Nephron progenitor cell (in vitro differentiated cells): ENCODE measurements around the gene TCF19.

Experiments used
- DNase-seq: peaks from one replicate; pipeline ENCODE4 v3.0.0; 2021
- H3K27ac Mint-ChIP-seq: 2 replicates; pipeline ENCODE4 v1.8.0; 2021; ENCODE audit warnings: mild to moderate bottlenecking, moderate library complexity, mixed read lengths
- H3K27me3 Mint-ChIP-seq: 2 replicates; pipeline ENCODE4 v1.8.0; 2021; ENCODE audit warnings: mild to moderate bottlenecking, low read depth, mixed read lengths; ENCODE audit not compliant: poor library complexity
- H3K36me3 Mint-ChIP-seq: 2 replicates; pipeline ENCODE4 v1.8.0; 2021; ENCODE audit warnings: low read depth, mixed read lengths
- H3K4me1 Mint-ChIP-seq: 2 replicates; pipeline ENCODE4 v1.8.0; 2021; ENCODE audit warnings: mixed read lengths
- H3K4me3 Mint-ChIP-seq: 2 replicates; pipeline ENCODE4 v1.8.0; 2021; ENCODE audit warnings: mild to moderate bottlenecking, moderate library complexity, mixed read lengths
- H3K9me3 Mint-ChIP-seq: 2 replicates; pipeline ENCODE4 v1.8.0; 2021; ENCODE audit warnings: mild to moderate bottlenecking, moderate library complexity, mixed read lengths
- TF ChIP-seq, protein P1 (sequence below): fragments of 200-600 bp; sonication (generic); IDR thresholded peaks from 2 replicates; pipeline ENCODE4 v1.5.0; 2021; ENCODE audit warnings: antibody characterized with exemption

The TCF19 gene

GRCh38 chr6:31120151-31120915, 38.1 kb upstream of the TCF19 start, which contains the start of gene CDSN:
TSS of gene CDSN (minus strand) at chr6:31120446. CDS start at chr6:31120419, 27 bp downstream.
- Mint-ChIP-seq H3K4me1 (peaks cover 32% of the 10 kb centered on the region), H3K27ac (peak within 1 kb of the TSS; percentile 46), H3K27me3 (peaks cover 6% of the 10 kb centered on the region), H3K9me3 (no peaks in the 10 kb centered on the region), H3K36me3 (no peaks in the 10 kb centered on the region), H3K4me3 (no peak within 1 kb of the TSS)
- no peak for DNase-seq
- TF ChIP-seq, protein P1, sequence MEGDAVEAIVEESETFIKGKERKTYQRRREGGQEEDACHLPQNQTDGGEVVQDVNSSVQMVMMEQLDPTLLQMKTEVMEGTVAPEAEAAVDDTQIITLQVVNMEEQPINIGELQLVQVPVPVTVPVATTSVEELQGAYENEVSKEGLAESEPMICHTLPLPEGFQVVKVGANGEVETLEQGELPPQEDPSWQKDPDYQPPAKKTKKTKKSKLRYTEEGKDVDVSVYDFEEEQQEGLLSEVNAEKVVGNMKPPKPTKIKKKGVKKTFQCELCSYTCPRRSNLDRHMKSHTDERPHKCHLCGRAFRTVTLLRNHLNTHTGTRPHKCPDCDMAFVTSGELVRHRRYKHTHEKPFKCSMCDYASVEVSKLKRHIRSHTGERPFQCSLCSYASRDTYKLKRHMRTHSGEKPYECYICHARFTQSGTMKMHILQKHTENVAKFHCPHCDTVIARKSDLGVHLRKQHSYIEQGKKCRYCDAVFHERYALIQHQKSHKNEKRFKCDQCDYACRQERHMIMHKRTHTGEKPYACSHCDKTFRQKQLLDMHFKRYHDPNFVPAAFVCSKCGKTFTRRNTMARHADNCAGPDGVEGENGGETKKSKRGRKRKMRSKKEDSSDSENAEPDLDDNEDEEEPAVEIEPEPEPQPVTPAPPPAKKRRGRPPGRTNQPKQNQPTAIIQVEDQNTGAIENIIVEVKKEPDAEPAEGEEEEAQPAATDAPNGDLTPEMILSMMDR = no peak

DNA sequence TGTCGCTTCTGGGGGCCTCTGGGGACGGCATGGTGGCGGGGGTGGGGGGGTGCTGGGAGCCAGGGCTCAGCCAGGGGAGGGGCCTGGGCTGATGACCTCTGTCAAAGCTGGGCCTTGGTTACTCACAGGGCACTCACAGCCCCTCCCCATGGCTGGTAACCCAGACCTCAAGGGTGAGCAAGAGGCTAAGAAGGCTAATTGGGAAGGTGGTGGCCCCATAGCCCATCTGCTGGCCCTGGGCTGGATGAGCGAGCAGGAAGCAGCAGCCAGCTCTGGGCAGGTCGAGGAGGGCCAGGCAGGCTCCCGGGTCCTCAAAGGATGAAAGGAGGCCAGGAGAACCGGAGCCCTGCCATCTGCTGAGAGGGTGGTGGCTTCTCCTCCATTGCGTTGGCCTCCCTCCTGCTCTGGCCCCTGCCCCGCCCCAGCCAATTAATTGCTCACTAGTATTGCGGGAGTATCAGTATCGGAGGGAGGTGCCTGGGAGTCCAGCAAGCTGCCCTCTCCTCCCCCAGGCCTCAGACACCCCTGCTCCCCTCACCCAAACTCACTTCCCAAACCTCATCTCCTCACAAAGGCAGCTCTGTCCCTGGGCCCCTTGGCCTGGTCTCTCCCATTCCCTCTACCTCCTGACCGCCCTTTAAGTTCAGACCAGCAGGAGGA, 37.1 kb upstream of the TCF19 start:
- DNase-seq = no peak
- Mint-ChIP-seq H3K9me3 (no peaks in the 10 kb centered on the region), H3K27ac (peak overlapping the region; percentile 34), H3K4me3 (no peak overlapping the region), H3K27me3 (peaks cover 3% of the 10 kb centered on the region), H3K4me1 (peaks cover 31% of the 10 kb centered on the region), H3K36me3 (no peaks in the 10 kb centered on the region)
- TF ChIP-seq, protein P1 = no peak

DNA sequence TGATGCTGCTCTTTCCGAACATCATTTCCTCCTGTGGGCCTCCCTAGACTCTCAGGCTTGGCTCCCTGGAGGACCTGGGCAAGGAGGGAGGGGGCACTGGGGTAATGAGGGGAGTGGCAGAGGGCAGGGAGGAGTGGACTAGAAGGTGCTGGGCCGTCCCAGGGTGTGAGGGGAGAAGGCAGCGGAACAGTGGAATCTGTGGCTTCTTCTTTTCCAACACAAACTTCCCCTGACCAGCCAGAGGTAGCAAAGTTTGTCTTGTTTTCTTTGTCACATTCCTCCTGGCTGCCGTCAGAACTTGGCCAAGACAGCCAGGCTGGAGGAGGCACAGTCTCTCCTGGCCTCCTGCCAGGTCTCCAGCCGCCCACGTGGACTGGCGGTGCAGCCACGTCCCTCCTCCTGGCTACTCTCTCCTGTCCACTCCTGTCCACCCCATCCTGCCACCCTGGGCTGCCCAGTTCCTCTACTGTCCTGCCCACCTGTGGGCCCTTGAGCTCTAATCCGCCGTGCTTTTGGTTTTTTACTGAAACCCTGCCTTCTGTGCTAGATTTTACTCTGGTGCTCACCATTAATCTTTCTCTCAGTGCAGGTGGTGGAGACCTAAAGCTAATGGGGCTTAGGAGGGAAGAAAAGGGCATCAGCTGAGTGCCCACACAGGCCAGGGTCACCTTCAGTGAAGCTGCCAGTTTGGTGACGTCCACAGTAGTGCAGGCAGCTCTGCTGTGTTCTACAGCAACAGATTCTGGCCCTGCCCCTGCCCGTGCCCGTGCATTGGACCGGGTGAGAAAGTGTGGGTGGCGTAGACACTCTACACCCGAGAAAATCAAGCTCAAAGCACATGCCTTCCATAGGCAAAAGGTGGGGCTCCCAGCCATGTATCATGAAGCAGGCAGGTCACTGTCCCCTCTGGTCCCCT, 35.3 kb upstream of the TCF19 start:
- no peak overlapping the region for H3K4me3 Mint-ChIP-seq
- no peak overlapping the region for H3K27ac Mint-ChIP-seq
- no peaks in the 10 kb centered on the region for H3K36me3 Mint-ChIP-seq
- no peaks in the 10 kb centered on the region for H3K9me3 Mint-ChIP-seq
- peaks cover 26% of the 10 kb centered on the region for H3K4me1 Mint-ChIP-seq
- DNase-seq = no peak
- H3K27me3 Mint-ChIP-seq = peaks cover 4% of the 10 kb centered on the region
- TF ChIP-seq, protein P1 = no peak

DNA sequence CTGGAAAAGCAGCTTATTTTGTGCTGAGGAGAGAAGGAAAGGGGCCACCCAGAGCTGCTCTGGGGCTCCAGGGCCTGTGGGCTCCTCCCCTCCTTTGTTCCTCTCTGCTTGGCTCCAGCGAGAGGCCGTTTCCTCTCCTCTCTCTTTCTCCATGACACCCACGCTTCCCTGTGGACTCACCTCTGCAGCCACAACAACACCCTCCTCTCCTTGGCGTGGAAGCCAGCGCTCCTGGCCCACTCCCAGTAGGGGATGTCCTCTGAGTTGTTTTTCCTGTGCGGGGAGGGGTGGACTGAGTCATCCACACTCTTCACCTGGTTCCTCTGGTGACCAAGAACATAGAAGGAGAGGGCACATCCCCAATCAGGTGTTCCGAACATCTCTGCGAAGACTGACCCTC, 33.2 kb upstream of the TCF19 start:
- no peak overlapping the region for H3K4me3 Mint-ChIP-seq
- H3K9me3 Mint-ChIP-seq = no peaks in the 10 kb centered on the region
- no peaks in the 10 kb centered on the region for H3K36me3 Mint-ChIP-seq
- no peak overlapping the region for H3K27ac Mint-ChIP-seq
- H3K4me1 Mint-ChIP-seq = peaks cover 26% of the 10 kb centered on the region
- TF ChIP-seq, protein P1 = no peak
- H3K27me3 Mint-ChIP-seq = peaks cover 11% of the 10 kb centered on the region
- DNase-seq = no peak

GRCh38 chr6:31125586-31126363, 32.6 kb upstream of the TCF19 start:
- TF ChIP-seq, protein P1 = no peak
- DNase-seq = no peak
- Mint-ChIP-seq H3K27me3 (peaks cover 11% of the 10 kb centered on the region), H3K27ac (no peak overlapping the region), H3K4me3 (no peak overlapping the region), H3K4me1 (peaks cover 26% of the 10 kb centered on the region), H3K36me3 (no peaks in the 10 kb centered on the region), H3K9me3 (no peaks in the 10 kb centered on the region)
